GM12892 (cell line): ENCODE measurements around the gene GPR107.

Source experiments
- POLR2A ChIP-seq: IDR thresholded peaks from 2 replicates; pipeline ENCODE4 v1.6.1; 2011; ENCODE audit warnings: low read depth, low read length, control low read depth
- TAF1 ChIP-seq: IDR thresholded peaks from 2 replicates; pipeline ENCODE4 v1.6.1; 2011; ENCODE audit warnings: low read depth, mild to moderate bottlenecking, control low read depth, low read length, borderline replicate concordance

- no peak for TF ChIP-seq TAF1
- no peak for TF ChIP-seq POLR2A
These were observed 95.3 kb downstream of the GPR107 start for GRCh38 chr9:130149031-130149430.
